Astrocyte of the cerebellum (primary cell): ENCODE measurements around the gene UBXN11.

Source experiments
- DNase-seq: peaks from one replicate; pipeline ENCODE4 v3.0.0-alpha.2; 2011; ENCODE audit warnings: low read depth
- H3K4me3 ChIP-seq: 2 replicates; pipeline ENCODE4 v1.5.1; 2011; ENCODE audit warnings: mild to moderate bottlenecking, low read depth, low read length, moderate library complexity
- CTCF ChIP-seq: IDR thresholded peaks from 2 replicates; pipeline ENCODE4 v1.5.1; 2012; ENCODE audit warnings: low read length, low read depth, moderate library complexity, mild to moderate bottlenecking; ENCODE audit errors: missing control alignments
- in situ Hi-C: cut with HindIII; loops from 2 replicates; pipeline ENCODE4 v1.10.0; 2017; ENCODE audit warnings: low sequenced_read_pairs

UBXN11 gene

GRCh38 chr1:26306290-26307229 lies at the start of gene UBXN11:
TSS of gene UBXN11 (minus strand) at chr1:26306636. CDS start at chr1:26302883, 3,753 bp downstream.
- peak within 1 kb of the TSS; percentile 90 for H3K4me3 ChIP-seq
- in situ Hi-C loops: no loop called here

GRCh38 chr1:26356106-26356505 lies 49.7 kb upstream of the UBXN11 start:
- TF ChIP-seq CTCF: no peak
- DNase-seq: no peak
- H3K4me3 ChIP-seq: no peak overlapping the region
- in situ Hi-C loops: no loop called here

More at GRCh38 chr1:26306290-26307229, at the start of gene UBXN11:
- TF ChIP-seq CTCF: no peak
- peak; percentile 92 for DNase-seq

- TF ChIP-seq CTCF: no peak
- DNase-seq: no peak
- in situ Hi-C loops: no loop called here
- no peak overlapping the region for H3K4me3 ChIP-seq
These were observed 48.5 kb upstream of the UBXN11 start for GRCh38 chr1:26354972-26355371.

- TF ChIP-seq CTCF: no peak
- H3K4me3 ChIP-seq: no peak within 1 kb of the TSS
- DNase-seq: no peak
- in situ Hi-C loops: no loop called here
These were observed 47.8 kb upstream of the UBXN11 start, which contains the start of gene CRYBG2 for GRCh38 chr1:26353976-26354820. TSS of gene CRYBG2 (minus strand) at chr1:26354130. CDS start at chr1:26346657, 7,473 bp downstream.

- in situ Hi-C loops: no loop called here
- H3K4me3 ChIP-seq: no peak overlapping the region
- no peak for TF ChIP-seq CTCF
- DNase-seq: no peak
These were observed 46.9 kb upstream of the UBXN11 start for GRCh38 chr1:26353210-26353859.

- no peak overlapping the region for H3K4me3 ChIP-seq
- no peak for TF ChIP-seq CTCF
- no peak for DNase-seq
- in situ Hi-C loops: no loop called here
These were observed 45.9 kb upstream of the UBXN11 start for GRCh38 chr1:26352338-26352679.
